ENCODE results near the gene LASP1. TPM values are rescaled to one million over a fixed set of nuclear protein-coding genes. Genes with fewer than 3 reads are reported as not detected.

LASP1 gene
- polyA plus RNA-seq, 1 experiment, result 321 TPM

DNA sequence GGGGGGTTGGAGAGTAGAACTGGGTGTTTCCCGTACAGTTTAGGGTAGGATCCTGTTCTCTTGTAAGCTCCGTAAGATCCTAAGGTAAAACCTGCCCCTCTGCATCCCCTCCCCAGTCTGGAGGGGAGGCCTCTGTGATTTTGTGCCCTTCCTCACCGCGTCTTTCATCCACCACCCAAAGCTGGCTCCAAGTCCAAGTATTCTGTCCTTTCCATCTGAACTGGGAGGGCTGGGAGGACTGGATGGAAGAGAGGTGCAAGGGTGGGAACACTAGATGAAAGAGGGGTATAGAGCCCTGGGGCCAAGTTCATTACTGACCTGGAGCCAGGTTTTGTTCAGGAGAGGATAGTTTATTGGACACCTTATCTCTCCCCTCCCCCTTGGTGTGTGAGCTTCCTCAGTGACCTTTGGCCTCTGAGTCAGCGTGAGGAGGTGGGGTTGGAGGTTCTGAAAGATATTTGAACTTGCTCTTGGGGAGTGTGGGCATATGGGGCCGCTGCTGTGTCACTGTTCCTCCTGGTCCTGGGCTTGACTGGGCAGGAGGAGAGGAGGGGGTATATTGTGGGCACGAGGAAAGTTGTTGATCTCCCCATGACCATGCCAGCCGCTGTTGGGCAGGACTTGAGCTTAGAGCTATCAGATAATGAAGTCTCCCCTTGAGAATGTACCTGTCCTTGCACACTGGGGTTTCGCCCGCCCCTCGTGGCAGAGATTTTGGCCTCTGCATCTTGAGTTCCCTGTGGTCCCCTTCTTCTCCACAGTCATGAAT, 1.6 kb downstream of the LASP1 start:
- H3K4me3 ChIP-seq (ENCODE audit: low read depth, low read length), result peak overlapping the region; percentile 97
- DNase-seq (ENCODE audit: low read depth), result no peak
- ChIA-PET POLR2A (interaction anchor here (0.7 to 1.2 kb wide), 3 partner anchors 10 to 96 kb away, joined by 3 to 13 read pairs (median 3); partner anchors contain the start of gene FBXO47), CTCF (interaction anchor here (0.6 to 3.4 kb wide), 2 partner anchors 237 to 282 kb away, joined by 3 to 17 read pairs; no protein-coding TSS in a partner anchor)
- H3K27me3 ChIP-seq (ENCODE audit: control insufficient read depth, insufficient read depth, low read length), result no peaks in the 10 kb centered on the region
- H3K36me3 ChIP-seq (ENCODE audit: control insufficient read depth, insufficient read depth, low read length), result peaks cover 4% of the 10 kb centered on the region
- TF ChIP-seq, protein P1, sequence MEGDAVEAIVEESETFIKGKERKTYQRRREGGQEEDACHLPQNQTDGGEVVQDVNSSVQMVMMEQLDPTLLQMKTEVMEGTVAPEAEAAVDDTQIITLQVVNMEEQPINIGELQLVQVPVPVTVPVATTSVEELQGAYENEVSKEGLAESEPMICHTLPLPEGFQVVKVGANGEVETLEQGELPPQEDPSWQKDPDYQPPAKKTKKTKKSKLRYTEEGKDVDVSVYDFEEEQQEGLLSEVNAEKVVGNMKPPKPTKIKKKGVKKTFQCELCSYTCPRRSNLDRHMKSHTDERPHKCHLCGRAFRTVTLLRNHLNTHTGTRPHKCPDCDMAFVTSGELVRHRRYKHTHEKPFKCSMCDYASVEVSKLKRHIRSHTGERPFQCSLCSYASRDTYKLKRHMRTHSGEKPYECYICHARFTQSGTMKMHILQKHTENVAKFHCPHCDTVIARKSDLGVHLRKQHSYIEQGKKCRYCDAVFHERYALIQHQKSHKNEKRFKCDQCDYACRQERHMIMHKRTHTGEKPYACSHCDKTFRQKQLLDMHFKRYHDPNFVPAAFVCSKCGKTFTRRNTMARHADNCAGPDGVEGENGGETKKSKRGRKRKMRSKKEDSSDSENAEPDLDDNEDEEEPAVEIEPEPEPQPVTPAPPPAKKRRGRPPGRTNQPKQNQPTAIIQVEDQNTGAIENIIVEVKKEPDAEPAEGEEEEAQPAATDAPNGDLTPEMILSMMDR (IDR thresholded peaks at IDR 0.05; ENCODE audit: insufficient read depth, low read depth, low read length), result peak; percentile 12; the same call in 1 of the 2 replicates

DNA sequence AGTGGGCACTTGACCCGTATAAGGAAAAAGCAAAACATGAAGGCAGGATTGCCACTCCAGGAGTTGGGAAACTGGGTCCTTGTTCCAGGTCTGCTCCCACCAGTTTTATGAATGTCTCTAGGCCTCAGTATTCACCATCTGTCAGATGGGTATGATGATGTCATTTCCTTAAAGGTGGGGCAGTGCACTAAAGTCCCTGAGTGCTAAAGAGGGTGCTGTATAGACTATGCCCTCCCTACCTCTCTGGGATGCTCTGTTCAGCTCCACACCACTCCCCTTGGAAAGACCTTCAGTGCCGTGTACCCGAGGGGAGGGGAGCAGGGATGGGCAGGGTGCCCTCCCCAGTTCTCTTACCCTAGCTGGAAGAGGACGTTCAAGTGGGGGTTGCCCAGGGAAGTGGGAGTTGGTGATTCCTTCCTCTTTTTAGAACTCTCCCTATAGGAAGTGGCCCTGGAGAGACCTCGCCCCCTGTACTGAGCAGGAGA, 2.2 kb downstream of the LASP1 start:
- H3K36me3 ChIP-seq (ENCODE audit: control insufficient read depth, insufficient read depth, low read length), result peaks cover 6% of the 10 kb centered on the region
- H3K27me3 ChIP-seq (ENCODE audit: control insufficient read depth, insufficient read depth, low read length), result no peaks in the 10 kb centered on the region
- ChIA-PET POLR2A (interaction anchor here (1.2 kb wide), 1 partner anchor 10 kb away, joined by 3 read pairs; no protein-coding TSS in a partner anchor), CTCF (interaction anchor here (3.4 kb wide), 1 partner anchor 281 kb away, joined by 17 read pairs; no protein-coding TSS in a partner anchor)
- DNase-seq (ENCODE audit: low read depth), result no peak
- peak overlapping the region; percentile 97 for H3K4me3 ChIP-seq (ENCODE audit: low read depth, low read length)
- TF ChIP-seq, protein P1 (IDR thresholded peaks at IDR 0.05; ENCODE audit: insufficient read depth, low read depth, low read length), result no peak

DNA sequence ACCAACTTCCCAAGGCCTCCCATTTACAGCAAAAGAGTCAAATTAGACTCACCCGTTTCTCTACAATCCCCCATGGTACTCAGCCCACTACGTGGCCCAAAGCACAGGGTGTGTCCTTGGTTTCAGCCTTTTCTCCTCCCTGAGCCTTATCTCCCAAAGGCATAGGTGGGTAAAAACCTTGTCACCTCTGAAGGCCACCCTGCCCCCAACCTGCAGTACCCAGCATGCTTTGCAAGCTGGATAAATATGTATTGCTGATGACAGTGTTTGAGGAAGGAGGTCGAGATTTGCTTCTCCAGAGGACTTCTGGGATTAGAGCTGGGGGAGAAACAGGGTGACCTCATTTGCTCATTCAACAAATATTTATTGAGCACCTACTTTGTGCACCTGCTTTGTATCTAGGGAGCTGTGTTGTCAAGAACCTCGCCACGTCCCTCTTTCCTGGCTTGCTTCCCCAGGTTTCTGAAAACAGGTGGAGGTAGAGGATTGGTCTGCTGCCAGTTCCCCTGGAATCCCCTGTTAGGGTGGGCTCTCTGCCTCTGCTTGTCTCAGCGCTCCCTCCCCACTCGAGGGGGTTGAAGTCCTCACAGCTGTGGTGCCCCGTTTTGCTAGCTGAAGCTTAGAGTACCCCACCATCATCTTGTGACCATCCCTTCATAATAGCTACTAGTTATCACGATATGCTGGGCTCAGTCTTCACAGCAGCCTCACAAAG, 3.0 kb downstream of the LASP1 start:
- TF ChIP-seq, protein P1 (IDR thresholded peaks at IDR 0.05; ENCODE audit: insufficient read depth, low read depth, low read length), result no peak
- POLR2A ChIA-PET, result interaction anchor here (1.2 kb wide), 1 partner anchor 9 kb away, joined by 3 read pairs; no protein-coding TSS in a partner anchor
- CTCF ChIA-PET, result interaction anchor here (0.7 kb wide), 1 partner anchor 286 kb away, joined by 3 read pairs; no protein-coding TSS in a partner anchor
- H3K4me3 ChIP-seq (ENCODE audit: low read depth, low read length), result peak overlapping the region; percentile 97; the same call in 1 of the 2 replicates
- DNase-seq (ENCODE audit: low read depth), result no peak
- H3K27me3 ChIP-seq (ENCODE audit: control insufficient read depth, insufficient read depth, low read length), result no peaks in the 10 kb centered on the region
- H3K36me3 ChIP-seq (ENCODE audit: control insufficient read depth, insufficient read depth, low read length), result peaks cover 6% of the 10 kb centered on the region

DNA sequence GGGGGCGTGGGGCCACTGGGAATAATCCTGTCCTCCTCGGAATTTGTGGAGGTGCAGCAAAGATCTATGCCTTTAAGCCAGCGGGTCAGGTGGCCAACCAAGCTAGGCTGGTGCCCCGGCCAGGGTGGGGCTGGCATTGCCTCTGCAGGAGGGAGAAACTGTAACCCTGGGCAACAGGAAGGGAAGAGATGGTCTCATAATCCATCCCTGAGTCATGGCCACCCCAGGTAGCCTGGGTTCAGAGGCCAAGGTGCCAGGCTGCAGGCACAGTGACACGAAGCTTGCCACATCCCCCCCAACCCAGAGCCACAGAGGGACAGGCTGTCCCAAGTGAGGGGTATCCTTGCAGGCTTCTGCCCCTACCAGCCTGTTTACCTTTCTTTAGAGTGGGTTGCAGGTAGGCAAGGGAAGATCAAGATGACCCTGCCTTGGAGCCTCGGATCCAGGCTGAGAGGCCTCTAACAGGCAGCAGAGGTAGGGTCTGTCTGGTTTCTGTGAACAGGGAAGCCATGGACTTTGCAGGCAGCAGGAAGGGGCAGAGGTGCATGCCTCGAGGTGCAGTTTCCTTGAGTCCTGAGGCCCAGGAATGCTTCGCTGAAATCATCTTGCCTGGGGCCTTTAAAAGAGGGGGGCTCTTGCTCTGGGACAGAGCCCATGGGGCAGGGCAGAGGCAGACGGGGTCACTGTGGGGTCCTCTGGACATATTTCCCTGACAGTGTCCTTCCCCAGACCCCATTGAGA, 4.0 kb downstream of the LASP1 start:
- ChIA-PET POLR2A (no interaction called here), CTCF (interaction anchor here (0.7 kb wide), 1 partner anchor 285 kb away, joined by 3 read pairs; no protein-coding TSS in a partner anchor)
- TF ChIP-seq, protein P1 (IDR thresholded peaks at IDR 0.05; ENCODE audit: insufficient read depth, low read depth, low read length), result no peak
- H3K4me3 ChIP-seq (ENCODE audit: low read depth, low read length), result peak overlapping the region; percentile 23; the same call in 1 of the 2 replicates
- no peak for DNase-seq (ENCODE audit: low read depth)
- H3K27me3 ChIP-seq (ENCODE audit: control insufficient read depth, insufficient read depth, low read length), result no peaks in the 10 kb centered on the region
- H3K36me3 ChIP-seq (ENCODE audit: control insufficient read depth, insufficient read depth, low read length), result peaks cover 12% of the 10 kb centered on the region
